GM12864 (cell line): ENCODE measurements around the gene EYS.
"Not testable (repeated sequence)": the region's sequence is repeated elsewhere in the genome, so short reads cannot be mapped to it uniquely, and the experiment has no call there.

Experiments used
- DNase-seq: peaks from one replicate; pipeline ENCODE4 v3.0.0-alpha.2; 2011; ENCODE audit warnings: low read depth
- H3K4me3 ChIP-seq: 2 replicates; pipeline ENCODE4 v1.5.1; 2011; ENCODE audit warnings: mild to moderate bottlenecking, low read depth, low read length, control low read depth
- TF ChIP-seq, protein P1 (sequence below): IDR thresholded peaks from 2 replicates; pipeline ENCODE4 v1.5.1; 2011; ENCODE audit warnings: low read depth, mild to moderate bottlenecking, moderate library complexity, low read length, control low read depth, inconsistent platforms; ENCODE audit errors: missing control alignments

EYS gene

DNA sequence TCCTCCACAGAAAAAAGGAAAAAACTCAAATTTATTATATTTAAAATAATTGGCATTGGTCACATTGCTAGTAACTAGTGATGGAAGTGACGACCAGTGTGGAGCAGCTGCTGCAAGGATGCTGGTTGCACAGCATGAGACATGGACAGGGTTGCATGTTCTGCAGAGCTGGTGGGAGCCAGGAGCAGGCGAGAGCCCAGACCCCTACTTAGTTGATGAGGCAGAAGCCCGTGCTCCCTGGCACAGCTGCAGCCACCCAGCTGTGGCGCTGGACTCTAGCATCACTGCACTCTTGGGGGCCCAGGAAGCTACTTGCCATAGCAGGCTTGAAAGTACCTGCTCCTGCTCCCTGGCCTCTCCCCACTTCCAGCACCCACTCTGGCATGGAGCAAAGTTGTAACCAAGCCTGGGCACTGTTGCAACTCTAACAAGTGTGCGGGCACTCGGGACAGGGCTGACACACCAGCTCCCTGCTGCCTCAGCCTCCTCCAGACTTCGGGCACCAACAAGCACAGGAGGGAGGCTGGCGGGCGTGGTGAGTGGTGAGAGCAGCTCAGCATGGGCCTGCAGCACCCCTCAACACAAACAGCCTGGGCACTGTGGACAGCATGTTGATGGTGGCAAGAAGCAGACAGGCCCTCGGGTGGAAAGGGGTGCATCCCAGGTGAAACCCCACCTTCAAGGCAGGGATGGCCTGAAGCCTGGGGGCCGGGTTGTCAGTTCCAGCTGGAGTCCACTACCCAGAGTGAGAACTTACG is 69.6 kb downstream of the EYS start:
- TF ChIP-seq, protein P1, sequence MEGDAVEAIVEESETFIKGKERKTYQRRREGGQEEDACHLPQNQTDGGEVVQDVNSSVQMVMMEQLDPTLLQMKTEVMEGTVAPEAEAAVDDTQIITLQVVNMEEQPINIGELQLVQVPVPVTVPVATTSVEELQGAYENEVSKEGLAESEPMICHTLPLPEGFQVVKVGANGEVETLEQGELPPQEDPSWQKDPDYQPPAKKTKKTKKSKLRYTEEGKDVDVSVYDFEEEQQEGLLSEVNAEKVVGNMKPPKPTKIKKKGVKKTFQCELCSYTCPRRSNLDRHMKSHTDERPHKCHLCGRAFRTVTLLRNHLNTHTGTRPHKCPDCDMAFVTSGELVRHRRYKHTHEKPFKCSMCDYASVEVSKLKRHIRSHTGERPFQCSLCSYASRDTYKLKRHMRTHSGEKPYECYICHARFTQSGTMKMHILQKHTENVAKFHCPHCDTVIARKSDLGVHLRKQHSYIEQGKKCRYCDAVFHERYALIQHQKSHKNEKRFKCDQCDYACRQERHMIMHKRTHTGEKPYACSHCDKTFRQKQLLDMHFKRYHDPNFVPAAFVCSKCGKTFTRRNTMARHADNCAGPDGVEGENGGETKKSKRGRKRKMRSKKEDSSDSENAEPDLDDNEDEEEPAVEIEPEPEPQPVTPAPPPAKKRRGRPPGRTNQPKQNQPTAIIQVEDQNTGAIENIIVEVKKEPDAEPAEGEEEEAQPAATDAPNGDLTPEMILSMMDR, result no peak
- DNase-seq, result no peak

DNA sequence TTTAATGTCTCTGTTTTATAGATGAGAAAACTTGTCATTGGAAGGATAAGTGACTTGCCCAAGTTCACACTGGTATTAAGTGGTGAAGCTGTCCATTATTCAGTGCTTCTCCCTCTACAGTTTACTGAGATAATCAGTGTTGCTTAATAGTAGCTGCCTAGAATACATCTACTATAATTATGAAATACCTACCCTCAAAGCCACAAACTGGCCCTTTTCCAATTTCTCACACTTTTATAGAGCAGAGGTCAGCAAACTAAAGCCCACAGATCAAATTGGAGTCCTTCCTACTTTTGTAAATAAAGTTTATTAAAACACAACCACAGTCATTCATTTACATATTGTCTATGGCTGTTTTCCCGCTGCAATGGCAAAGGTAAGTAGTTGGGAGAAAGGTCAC is 73.5 kb downstream of the EYS start:
- TF ChIP-seq, protein P1, result no peak
- H3K4me3 ChIP-seq, result no peak overlapping the region
- no peak for DNase-seq

More for the DNA sequence above, 69.6 kb downstream of the EYS start:
- no peak overlapping the region for H3K4me3 ChIP-seq

DNA sequence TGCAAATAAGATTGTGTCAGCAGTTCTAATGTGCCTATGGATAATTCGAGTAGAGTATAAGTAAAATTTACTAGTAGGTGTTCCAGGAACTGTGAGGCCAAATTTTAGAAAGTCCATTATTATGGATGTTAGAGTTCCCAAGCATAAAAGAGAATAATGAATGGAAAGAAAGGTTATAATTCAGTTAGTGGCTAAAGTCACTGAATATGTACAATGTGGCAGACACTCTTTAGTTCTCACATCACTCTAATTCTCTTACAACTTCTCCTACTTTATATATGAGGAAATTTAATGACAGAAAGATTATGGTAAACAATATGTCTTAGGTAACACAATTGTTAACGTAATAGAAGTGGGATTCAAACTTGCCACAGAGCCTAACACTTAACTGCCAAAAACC is 75.3 kb downstream of the EYS start:
- no peak overlapping the region for H3K4me3 ChIP-seq
- no peak for DNase-seq
- TF ChIP-seq, protein P1, result no peak

DNA sequence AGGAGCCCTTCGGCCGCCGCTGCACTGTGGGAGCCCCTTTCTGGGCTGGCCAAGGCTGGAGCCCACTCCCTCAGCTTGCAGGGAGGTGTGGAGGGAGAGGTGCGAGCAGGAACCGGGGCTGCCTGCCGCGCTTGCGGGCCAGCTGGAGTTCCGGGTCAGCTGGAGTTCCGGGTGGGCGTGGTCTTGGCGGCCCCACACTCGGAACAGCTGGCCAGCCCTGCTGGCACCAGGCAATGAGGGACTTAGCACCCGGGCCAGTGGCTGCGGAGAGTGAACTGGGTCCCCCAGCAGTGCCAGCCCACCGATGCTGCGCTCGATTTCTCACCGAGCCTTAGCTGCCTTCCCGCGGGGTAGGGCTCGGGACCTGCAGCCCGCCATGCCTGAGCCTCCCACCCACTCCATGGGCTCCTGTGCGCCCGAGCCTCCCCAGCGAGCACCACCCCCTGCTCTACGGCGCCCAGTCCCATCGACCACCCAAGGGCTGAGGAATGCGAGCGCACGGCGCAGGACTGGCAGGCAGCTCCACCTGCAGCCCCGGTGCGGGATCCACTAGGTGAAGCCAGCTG is 79.5 kb downstream of the EYS start:
- not testable (repeated sequence) for H3K4me3 ChIP-seq, DNase-seq

DNA sequence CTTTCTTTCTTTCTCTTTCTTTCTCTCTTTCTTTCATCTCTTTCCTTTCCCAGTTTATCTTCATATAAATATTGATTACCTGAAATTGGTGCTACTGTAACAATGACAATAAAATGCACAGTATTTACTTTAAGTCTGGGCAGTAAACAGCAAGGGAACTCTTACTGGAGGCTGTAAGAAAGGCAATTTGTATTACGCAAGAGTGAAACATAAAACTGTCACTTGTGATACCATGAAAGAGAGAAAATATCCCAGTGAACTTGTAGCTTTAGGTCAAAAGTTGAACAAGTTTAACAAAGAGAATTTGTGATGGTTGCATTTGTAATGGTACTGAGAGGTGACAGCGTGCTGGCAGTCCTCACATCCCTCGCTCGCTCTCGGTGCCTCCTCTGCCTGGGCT is 80.0 kb downstream of the EYS start:
- TF ChIP-seq, protein P1, result no peak

DNA sequence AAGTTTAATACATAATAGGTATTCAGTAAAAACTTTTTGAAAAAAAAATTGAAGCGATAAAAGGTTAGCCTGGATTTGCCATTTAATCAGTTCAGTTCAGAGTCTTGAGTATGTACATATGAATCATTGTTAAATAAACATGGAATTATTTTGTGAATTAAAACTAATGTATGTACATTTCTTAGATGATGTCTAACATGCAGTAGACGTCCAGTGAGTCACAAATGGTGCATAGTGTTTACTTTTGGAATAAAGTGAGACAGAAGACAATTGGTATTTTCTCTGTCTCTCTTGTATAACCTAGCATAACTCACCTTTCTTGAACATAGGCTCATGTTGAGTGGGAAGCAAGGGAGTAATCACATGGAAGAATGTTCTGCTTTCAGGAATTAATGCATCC is 83.5 kb downstream of the EYS start:
- no peak overlapping the region for H3K4me3 ChIP-seq
- DNase-seq, result no peak
- TF ChIP-seq, protein P1, result no peak

More for the DNA sequence above, 80.0 kb downstream of the EYS start:
- H3K4me3 ChIP-seq, result no peak overlapping the region
- DNase-seq, result no peak

DNA sequence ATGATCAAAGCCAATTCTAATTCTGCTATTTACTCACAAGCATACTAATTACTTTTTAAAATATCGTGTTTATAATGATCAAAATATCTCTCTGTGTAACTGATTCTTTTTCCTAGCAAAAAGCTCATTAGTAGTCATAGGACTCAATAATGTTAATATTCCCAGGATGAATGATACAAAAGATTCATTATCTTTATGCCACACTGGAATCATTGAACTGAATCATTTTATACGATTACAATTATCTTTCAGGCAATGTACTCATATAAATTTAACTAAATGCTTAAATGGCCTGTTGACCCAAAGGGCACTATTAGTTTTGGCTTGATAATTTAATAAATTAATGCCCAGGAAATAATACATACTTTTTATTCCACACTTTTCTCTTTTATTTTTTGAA is 96.3 kb downstream of the EYS start:
- no peak for DNase-seq
- no peak overlapping the region for H3K4me3 ChIP-seq
- TF ChIP-seq, protein P1, result no peak
